Lung (tissue), 12 donors: ENCODE results near the gene OPRL1. TPM values are rescaled to one million over a fixed set of nuclear protein-coding genes. Genes with fewer than 3 reads are reported as not detected.
"Not testable (repeated sequence)": the region's sequence is repeated elsewhere in the genome, so short reads cannot be mapped to it uniquely, and the experiment has no call there.

ENCODE experiments used
- ATAC-seq: fragments of 200-7000 bp; cut with Tn5 transposase; one replicate; pipeline ENCODE4 v1.9.1; 2020; ENCODE audit warnings: moderate number of reproducible peaks; ENCODE audit not compliant: insufficient read depth, low FRiP score
- DNase-seq, 3 donors: peaks; one replicate each; pipeline ENCODE4 v3.0.0-alpha.2; 2013 to 2017
- H3K27ac ChIP-seq, 2 donors: one replicate each; pipeline ENCODE4 v1.5.1; 2013; ENCODE audit warnings: mild to moderate bottlenecking in 2 of 2, moderate library complexity in 2 of 2, control low read depth in 1 of 2, inconsistent platforms in 1 of 2, low read depth in 1 of 2, low read length in 1 of 2
- H3K27me3 ChIP-seq, 3 donors: one replicate each; pipeline ENCODE4 v1.5.1; 2013; ENCODE audit warnings: low read length in 2 of 3; ENCODE audit not compliant: control insufficient read depth in 3 of 3, insufficient read depth in 3 of 3
- H3K36me3 ChIP-seq, 4 donors: one replicate each; pipeline ENCODE4 v1.5.1; 2013; ENCODE audit warnings: low read length in 4 of 4, mild to moderate bottlenecking in 1 of 4, moderate library complexity in 1 of 4; ENCODE audit not compliant: control insufficient read depth in 4 of 4, insufficient read depth in 4 of 4
- H3K4me1 ChIP-seq, 5 donors: one replicate each; pipeline ENCODE4 v1.5.1; 2013; ENCODE audit warnings: low read length in 5 of 5, mild to moderate bottlenecking in 2 of 5, moderate library complexity in 1 of 5; ENCODE audit not compliant: control insufficient read depth in 5 of 5, insufficient read depth in 5 of 5
- H3K4me3 ChIP-seq: one replicate; pipeline ENCODE4 v1.5.1; 2013; ENCODE audit warnings: mild to moderate bottlenecking, control low read depth, moderate library complexity
- H3K9ac ChIP-seq, 2 donors: one replicate each; pipeline ENCODE4 v1.5.1; 2013; ENCODE audit warnings: low read length in 2 of 2, control low read depth in 1 of 2; ENCODE audit not compliant: insufficient read depth in 1 of 2
- H3K9me3 ChIP-seq, 4 donors: one replicate each; pipeline ENCODE4 v1.5.1; 2013; ENCODE audit warnings: low read length in 3 of 4, mild to moderate bottlenecking in 1 of 4, moderate library complexity in 1 of 4; ENCODE audit not compliant: control insufficient read depth in 4 of 4, insufficient read depth in 3 of 4
- CTCF ChIP-seq: IDR thresholded peaks from 2 replicates; pipeline ENCODE4 v1.5.1; 2012; ENCODE audit warnings: mild to moderate bottlenecking; ENCODE audit errors: control extremely low read depth, extremely low read depth
- WGBS, 2 donors: extraction: QIAGEN DNeasy Blood & Tissue Kit; methylation state at CpG; one replicate each; pipeline ENCODE4 v1.1.7; 2013; 5-methylcytosine and 5-hydroxymethylcytosine counted together
- polyA plus RNA-seq, 2 donors: library from polyadenylated mRNA; stranded (reverse); fragments of 200-250 nt; gene quantifications; one replicate each; pipeline ENCODE4 v1.2.1, GENCODE V29; 2013
- total RNA-seq, 2 donors: library from RNA; depleted of rRNA in 1 of 2; stranded (reverse); fragments of >200 nt in 1 of 2; gene quantifications; one replicate each; pipeline ENCODE4 v1.2.1, GENCODE V29; 2014 to 2021
- donor health status: control.
- donor health status: control.
- donor health status: Bipolar disorder and iron deficiency.
- donor health status: healthy.
- donor health status: DM: yes; HTN: yes; CAD: no.

Gene OPRL1
- total and polyA plus RNA-seq, 4 donors: 0.45 to 3.1 (median 2.1) TPM

DNA sequence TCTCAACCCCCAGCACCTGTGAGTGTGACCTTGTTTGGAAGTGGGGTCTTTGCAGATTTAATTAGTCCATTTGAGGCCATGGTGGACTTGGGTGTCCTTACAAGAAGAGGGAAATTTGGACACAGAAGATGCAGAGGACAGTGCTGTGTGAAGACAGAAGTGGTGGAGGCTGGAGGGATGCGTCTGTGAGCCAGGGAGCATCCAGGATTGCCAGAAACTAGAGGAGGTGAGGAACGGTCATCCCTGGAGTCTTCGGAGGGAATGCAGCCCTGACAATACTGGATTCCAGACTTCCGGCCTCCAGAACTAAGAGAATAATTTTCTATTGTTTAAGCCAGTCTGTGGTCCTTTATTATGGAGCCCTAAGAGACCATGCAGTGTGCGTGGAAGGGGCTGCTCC, 50.4 kb downstream of the OPRL1 start:
- Histone ChIP-seq H3K27me3 (no peaks in the 10 kb centered on the region), H3K9me3 (peaks cover 0 to 3% (median 0%) of the 10 kb centered on the region in 4 donors), H3K27ac (no peak overlapping the region), H3K9ac (no peak overlapping the region), H3K4me3 (no peak overlapping the region), H3K36me3 (no peaks in the 10 kb centered on the region), H3K4me1 (no peaks in the 10 kb centered on the region)
- 51 to 69% methylated on average over 5 of the region's 5 CpGs for WGBS, 2 donors
- no peak for TF ChIP-seq CTCF
- ATAC-seq: no peak
- DNase-seq: no peak

- no peak for TF ChIP-seq CTCF
- 82 to 92% methylated on average over 10 of the region's 10 CpGs for WGBS, 2 donors
- Histone ChIP-seq H3K4me1 (no peaks in the 10 kb centered on the region), H3K27ac (no peak overlapping the region), H3K9me3 (peaks cover 0 to 3% (median 0%) of the 10 kb centered on the region in 4 donors), H3K9ac (no peak overlapping the region), H3K4me3 (no peak overlapping the region), H3K36me3 (no peaks in the 10 kb centered on the region), H3K27me3 (no peaks in the 10 kb centered on the region)
- DNase-seq: no peak
- ATAC-seq: no peak
Measured at GRCh38 chr20:64130876-64131275, 51.0 kb downstream of the OPRL1 start.

GRCh38 chr20:64131406-64131805, 51.5 kb downstream of the OPRL1 start:
- TF ChIP-seq CTCF: no peak

GRCh38 chr20:64133951-64134407, 54.1 kb downstream of the OPRL1 start:
- Histone ChIP-seq H3K4me3 (no peak overlapping the region), H3K27me3 (no peaks in the 10 kb centered on the region), H3K9ac (no peak overlapping the region), H3K27ac (no peak overlapping the region), H3K9me3 (peaks cover 0 to 3% (median 0%) of the 10 kb centered on the region in 4 donors), H3K36me3 (no peaks in the 10 kb centered on the region), H3K4me1 (no peaks in the 10 kb centered on the region)
- DNase-seq: no peak
- 49 to 63% methylated on average over 8 of the region's 8 CpGs for WGBS, 2 donors
- TF ChIP-seq CTCF: no peak
- no peak for ATAC-seq

More at GRCh38 chr20:64131406-64131805, 51.5 kb downstream of the OPRL1 start:
- no peak overlapping the region for H3K9ac ChIP-seq
- no peaks in the 10 kb centered on the region for H3K27me3 ChIP-seq
- no peaks in the 10 kb centered on the region for H3K36me3 ChIP-seq
- no peak overlapping the region for H3K27ac ChIP-seq
- DNase-seq (no peak), ATAC-seq (no peak)
- no peak overlapping the region for H3K4me3 ChIP-seq
- 81 to 85% methylated on average over 4 of the region's 4 CpGs for WGBS, 2 donors
- peaks cover 0 to 3% (median 0%) of the 10 kb centered on the region in 4 donors for H3K9me3 ChIP-seq
- no peaks in the 10 kb centered on the region for H3K4me1 ChIP-seq

DNA sequence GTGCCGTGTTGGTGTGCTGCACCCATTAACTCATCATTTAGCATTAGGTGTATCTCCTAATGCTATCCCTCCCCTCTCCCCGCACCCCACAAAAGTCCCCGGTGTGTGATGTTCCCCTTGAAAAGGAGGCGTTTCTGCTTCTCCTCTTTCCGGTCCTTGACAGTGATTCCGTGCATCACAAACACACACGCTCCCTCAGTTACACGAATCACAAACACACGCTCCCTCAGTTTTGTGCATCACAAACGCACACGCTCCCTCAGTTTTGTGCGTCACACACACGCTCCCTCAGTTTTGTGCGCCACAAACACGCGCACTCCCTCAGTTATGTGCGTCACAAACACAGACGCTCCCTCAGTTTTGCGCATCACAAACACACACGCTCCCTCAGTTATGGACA, 54.9 kb downstream of the OPRL1 start:
- H3K4me1 ChIP-seq, DNase-seq, H3K9ac ChIP-seq, H3K9me3 ChIP-seq, H3K36me3 ChIP-seq, H3K27me3 ChIP-seq, H3K4me3 ChIP-seq, H3K27ac ChIP-seq, ATAC-seq: not testable (repeated sequence)
- WGBS, 2 donors: 71 to 79% methylated on average over 20 of the region's 20 CpGs
